Measurements from ENCODE around the gene CXADR.
"Not testable (repeated sequence)": the region's sequence is repeated elsewhere in the genome, so short reads cannot be mapped to it uniquely, and the experiment has no call there.

CXADR gene

DNA sequence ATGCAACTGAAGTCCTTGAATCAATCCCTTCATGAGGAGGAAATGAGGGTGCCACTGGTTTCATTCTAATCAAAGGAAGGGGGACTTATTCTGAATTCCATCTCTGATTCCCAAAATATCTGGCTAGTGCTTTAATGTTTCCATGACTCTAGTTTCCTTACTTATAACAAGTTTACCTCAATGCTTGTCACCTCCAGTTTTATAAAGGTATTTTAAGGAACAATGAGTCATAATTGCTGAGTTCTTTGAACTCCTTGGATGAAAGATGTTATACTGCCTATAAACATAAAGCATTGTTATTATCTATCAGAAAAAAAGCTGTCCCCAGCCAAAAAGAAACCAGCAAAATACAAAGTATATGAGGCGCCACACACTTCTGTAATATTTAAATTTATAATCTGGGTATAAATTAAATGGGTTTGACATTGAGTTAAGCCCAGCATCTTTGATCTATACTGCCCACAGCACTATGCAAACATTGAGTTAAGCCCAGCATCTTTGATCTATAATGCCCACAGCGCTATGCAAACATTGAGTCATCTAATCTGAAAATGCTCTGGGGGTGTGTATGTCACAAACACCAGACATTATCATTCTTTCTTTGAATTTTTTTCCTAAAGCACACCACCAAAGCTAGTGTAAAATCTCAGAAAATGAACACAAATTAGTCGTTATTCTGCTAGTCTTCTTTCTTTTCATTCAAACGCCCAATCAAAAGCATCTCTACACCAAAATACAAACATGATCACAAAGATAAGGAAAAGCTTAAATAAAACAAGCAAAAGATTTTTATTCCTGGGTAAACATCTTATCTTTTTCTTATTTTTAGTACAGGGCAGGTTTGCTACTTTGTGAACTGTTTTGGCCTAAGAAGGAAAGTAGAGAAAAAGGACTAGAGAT is 11.5 kb upstream of the CXADR start:
- Histone ChIP-seq H3K9ac (ENCODE audit: low read length in 5 of 5) (no peak overlapping the region), H3K27me3 (ENCODE audit: control insufficient read depth in 5 of 5, insufficient read depth in 4 of 5, low read length in 5 of 5) (no peaks in the 10 kb centered on the region), H3K36me3 (ENCODE audit: control insufficient read depth in 5 of 5, insufficient read depth in 5 of 5, low read length in 5 of 5) (no peaks in the 10 kb centered on the region), H3K27ac (ENCODE audit: low read depth, low read length) (no peak overlapping the region), H3K9me3 (ENCODE audit: control insufficient read depth in 5 of 5, low read length in 5 of 5) (peaks cover 0 to 4% (median 2%) of the 10 kb centered on the region in 5 donors), H3K4me1 (ENCODE audit: control insufficient read depth in 5 of 5, insufficient read depth in 5 of 5, low read length in 5 of 5) (no peaks in the 10 kb centered on the region), H3K4me3 (ENCODE audit: low read depth in 1 of 5, low read length in 5 of 5) (no peak overlapping the region)

DNA sequence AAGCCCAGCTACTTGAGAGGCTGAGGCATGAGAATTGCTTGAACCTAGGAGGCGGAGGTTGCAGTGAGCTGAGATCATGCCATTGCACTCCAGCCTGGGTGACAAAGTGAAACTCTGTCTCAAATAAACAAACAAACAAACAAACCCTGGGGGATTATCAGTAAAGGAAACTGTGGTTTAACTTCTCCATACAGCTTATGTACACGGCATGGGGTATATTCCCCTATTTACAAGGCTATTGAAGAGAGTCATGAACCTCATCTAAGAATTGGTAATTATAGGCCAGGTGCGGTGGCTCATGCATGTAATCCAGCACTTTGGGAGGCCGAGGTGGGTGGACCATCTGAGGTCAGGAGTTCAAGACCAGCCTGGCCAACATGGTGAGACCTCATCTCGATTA is 9.9 kb upstream of the CXADR start:
- H3K36me3 ChIP-seq (ENCODE audit: control insufficient read depth in 5 of 5, insufficient read depth in 5 of 5, low read length in 5 of 5); H3K4me1 ChIP-seq (ENCODE audit: control insufficient read depth in 5 of 5, insufficient read depth in 5 of 5, low read length in 5 of 5); H3K27me3 ChIP-seq (ENCODE audit: control insufficient read depth in 5 of 5, insufficient read depth in 4 of 5, low read length in 5 of 5); H3K4me3 ChIP-seq (ENCODE audit: low read depth in 1 of 5, low read length in 5 of 5); H3K27ac ChIP-seq (ENCODE audit: low read depth, low read length); H3K9me3 ChIP-seq (ENCODE audit: control insufficient read depth in 5 of 5, low read length in 5 of 5); H3K9ac ChIP-seq (ENCODE audit: low read length in 5 of 5): not testable (repeated sequence)

DNA sequence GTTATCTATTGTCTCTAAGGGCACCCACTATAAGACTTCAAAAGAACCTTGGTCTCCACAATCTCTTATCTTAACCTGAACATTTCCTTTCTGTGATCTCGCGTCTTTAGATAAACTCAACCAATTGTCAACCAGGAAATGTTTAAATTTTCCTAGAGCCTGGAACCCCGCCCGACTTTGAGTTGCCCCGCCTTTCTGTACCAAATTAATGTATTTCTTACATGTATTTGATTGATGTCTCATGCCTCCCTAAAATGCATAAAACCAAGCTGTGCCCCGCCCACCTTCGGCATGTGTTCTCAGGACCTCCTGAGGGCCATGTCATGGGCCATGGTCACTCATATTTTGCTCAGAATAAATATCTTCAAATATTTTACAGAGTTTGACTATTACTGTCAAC is 5.9 kb upstream of the CXADR start:
- Histone ChIP-seq H3K36me3 (ENCODE audit: control insufficient read depth in 5 of 5, insufficient read depth in 5 of 5, low read length in 5 of 5) (no peaks in the 10 kb centered on the region), H3K27me3 (ENCODE audit: control insufficient read depth in 5 of 5, insufficient read depth in 4 of 5, low read length in 5 of 5) (peaks cover 0 to 4% (median 2%) of the 10 kb centered on the region in 5 donors), H3K27ac (ENCODE audit: low read depth, low read length) (no peak overlapping the region), H3K9ac (ENCODE audit: low read length in 5 of 5) (no peak overlapping the region), H3K4me3 (ENCODE audit: low read depth in 1 of 5, low read length in 5 of 5) (no peak overlapping the region), H3K9me3 (ENCODE audit: control insufficient read depth in 5 of 5, low read length in 5 of 5) (peaks cover 0 to 4% (median 2%) of the 10 kb centered on the region in 5 donors), H3K4me1 (ENCODE audit: control insufficient read depth in 5 of 5, insufficient read depth in 5 of 5, low read length in 5 of 5) (peaks cover 0 to 3% (median 0%) of the 10 kb centered on the region in 5 donors)

DNA sequence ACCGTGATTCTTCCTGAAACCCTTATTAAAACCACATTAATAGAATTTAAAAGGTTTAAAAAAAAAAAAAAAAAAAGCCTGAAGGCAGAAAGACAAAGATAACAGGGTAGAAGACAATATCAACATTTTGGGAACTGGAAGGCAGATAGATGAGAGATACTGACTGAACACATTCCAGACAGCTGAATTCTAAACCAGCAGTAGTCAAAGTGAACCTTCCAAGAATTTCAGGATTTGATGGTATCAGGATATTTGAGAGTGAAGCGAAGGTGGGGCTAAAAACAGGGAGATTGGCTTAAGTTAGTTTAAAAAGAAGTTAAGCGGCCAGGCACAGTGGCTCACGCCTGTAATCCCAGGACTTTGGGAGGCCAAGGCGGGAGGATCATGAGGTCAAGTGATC is 5.3 kb upstream of the CXADR start:
- Histone ChIP-seq H3K36me3 (ENCODE audit: control insufficient read depth in 5 of 5, insufficient read depth in 5 of 5, low read length in 5 of 5) (no peaks in the 10 kb centered on the region), H3K27me3 (ENCODE audit: control insufficient read depth in 5 of 5, insufficient read depth in 4 of 5, low read length in 5 of 5) (peaks cover 0 to 8% (median 5%) of the 10 kb centered on the region in 5 donors), H3K9me3 (ENCODE audit: control insufficient read depth in 5 of 5, low read length in 5 of 5) (peaks cover 0 to 4% (median 2%) of the 10 kb centered on the region in 5 donors), H3K27ac (ENCODE audit: low read depth, low read length) (no peak overlapping the region), H3K4me3 (ENCODE audit: low read depth in 1 of 5, low read length in 5 of 5) (no peak overlapping the region), H3K4me1 (ENCODE audit: control insufficient read depth in 5 of 5, insufficient read depth in 5 of 5, low read length in 5 of 5) (peaks cover 0 to 8% (median 6%) of the 10 kb centered on the region in 5 donors), H3K9ac (ENCODE audit: low read length in 5 of 5) (no peak overlapping the region)

DNA sequence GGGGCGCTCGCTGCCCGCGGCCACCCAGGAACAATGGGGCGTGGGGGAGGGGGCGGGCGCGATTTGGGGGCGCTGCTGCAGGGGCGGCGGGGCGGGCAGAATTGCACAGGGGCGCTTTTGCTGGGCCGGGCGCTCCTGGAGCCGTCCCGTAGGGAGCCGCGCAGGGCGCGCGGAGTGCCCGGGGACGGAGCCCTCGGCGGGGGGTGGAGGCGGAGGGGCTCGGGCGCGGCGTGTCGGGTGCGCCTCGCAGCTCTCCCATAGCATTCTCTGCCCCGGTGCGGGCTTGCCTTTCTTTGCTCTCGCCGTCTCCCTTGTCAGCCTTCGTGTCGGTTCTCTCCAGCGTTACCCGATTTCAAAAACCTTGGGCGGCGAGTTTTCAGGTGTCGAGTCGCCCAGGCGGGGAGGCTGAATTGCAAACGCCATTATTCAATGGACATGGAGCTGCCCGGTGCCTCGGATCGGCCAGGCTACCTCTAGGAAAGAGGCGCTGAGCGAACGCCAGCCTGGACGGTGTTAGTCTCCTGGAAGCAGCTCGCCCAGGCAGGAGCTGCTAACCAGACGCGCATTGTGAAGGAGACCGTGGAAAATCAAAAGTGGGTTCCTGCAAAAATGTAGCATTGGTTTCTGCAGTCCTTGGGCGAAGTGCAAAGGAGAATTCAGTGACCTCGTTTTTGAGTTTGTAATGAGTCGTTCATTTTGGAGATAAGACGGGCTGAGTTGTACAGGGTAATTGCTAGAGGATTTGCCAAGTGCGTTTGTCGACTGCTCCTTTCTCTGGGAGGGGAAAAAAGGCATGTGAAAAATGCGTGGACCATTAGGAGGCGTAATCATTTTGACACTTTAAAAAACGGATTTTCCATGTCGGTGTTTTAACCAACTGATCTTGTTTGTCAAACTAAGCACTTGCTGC is 626 bp downstream of the CXADR start:
- Histone ChIP-seq H3K4me1 (ENCODE audit: control insufficient read depth in 5 of 5, insufficient read depth in 5 of 5, low read length in 5 of 5) (peaks cover 4 to 25% (median 15%) of the 10 kb centered on the region in 5 donors), H3K27ac (ENCODE audit: low read depth, low read length) (no peak overlapping the region), H3K4me3 (ENCODE audit: low read depth in 1 of 5, low read length in 5 of 5) (peak overlapping the region; percentile 61 to 74 (median 72)), H3K9ac (ENCODE audit: low read length in 5 of 5) (peak overlapping the region in 1 of 5 donors; percentile 52), H3K27me3 (ENCODE audit: control insufficient read depth in 5 of 5, insufficient read depth in 4 of 5, low read length in 5 of 5) (peaks cover 0 to 18% (median 9%) of the 10 kb centered on the region in 5 donors), H3K9me3 (ENCODE audit: control insufficient read depth in 5 of 5, low read length in 5 of 5) (no peaks in the 10 kb centered on the region), H3K36me3 (ENCODE audit: control insufficient read depth in 5 of 5, insufficient read depth in 5 of 5, low read length in 5 of 5) (no peaks in the 10 kb centered on the region)

DNA sequence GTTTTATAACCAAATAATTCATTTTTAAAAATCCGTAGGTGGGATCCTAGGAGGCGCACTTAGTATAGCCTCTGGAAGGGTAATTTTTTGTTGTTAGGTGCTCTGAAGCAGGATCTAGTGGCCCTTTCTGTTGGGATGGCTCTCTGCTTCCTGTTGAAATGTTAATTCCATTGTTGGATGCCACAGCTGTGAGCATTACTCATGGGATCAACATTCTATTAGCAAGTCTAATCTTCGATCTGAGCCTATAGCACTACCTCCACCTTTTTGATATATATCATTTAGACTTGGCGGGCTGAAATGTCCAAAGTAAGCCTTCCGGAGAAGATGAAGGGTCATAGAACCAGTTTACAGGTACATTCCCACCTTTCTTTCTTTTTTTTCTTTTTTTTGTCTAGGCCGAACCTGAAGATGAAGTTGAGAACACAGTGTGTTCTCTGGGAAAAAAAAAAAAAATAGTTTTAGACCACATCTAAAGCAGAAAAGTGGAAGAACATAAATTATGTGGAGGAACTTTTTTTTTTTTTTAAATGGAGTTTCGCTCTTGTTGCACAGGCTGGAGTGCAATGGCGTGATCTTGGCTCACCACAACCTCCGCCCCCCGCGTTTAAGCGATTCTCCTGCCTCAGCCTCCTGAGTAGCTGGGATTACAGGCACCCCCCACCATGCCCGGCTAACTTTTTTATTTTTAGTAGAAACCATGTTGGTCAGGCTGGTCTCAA is 1.4 kb downstream of the CXADR start:
- Histone ChIP-seq H3K9ac (ENCODE audit: low read length in 5 of 5) (no peak overlapping the region), H3K27me3 (ENCODE audit: control insufficient read depth in 5 of 5, insufficient read depth in 4 of 5, low read length in 5 of 5) (peaks cover 0 to 18% (median 9%) of the 10 kb centered on the region in 5 donors), H3K36me3 (ENCODE audit: control insufficient read depth in 5 of 5, insufficient read depth in 5 of 5, low read length in 5 of 5) (no peaks in the 10 kb centered on the region), H3K4me3 (ENCODE audit: low read depth in 1 of 5, low read length in 5 of 5) (no peak overlapping the region), H3K4me1 (ENCODE audit: control insufficient read depth in 5 of 5, insufficient read depth in 5 of 5, low read length in 5 of 5) (peaks cover 4 to 25% (median 15%) of the 10 kb centered on the region in 5 donors), H3K27ac (ENCODE audit: low read depth, low read length) (no peak overlapping the region), H3K9me3 (ENCODE audit: control insufficient read depth in 5 of 5, low read length in 5 of 5) (no peaks in the 10 kb centered on the region)

DNA sequence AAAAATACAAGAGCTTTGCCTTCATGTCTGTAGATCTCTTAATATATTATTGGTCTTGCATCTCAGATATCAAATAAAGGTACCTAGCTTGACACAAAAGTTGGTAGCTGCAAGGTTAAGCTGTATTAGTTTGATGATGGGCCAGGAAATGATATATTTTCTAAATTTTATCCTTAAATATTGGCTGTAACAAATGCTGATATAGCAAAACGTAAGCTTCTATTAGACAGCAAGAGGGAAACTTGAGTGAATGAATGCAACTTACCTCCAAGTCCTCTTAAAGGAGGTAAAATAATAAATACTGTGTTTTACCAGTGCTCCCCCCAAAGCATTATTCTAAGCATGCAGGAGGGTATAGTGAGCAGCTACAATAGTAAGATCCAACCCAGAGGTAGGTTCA is 4.2 kb downstream of the CXADR start:
- peaks cover 0 to 16% (median 9%) of the 10 kb centered on the region in 5 donors for H3K27me3 ChIP-seq (ENCODE audit: control insufficient read depth in 5 of 5, insufficient read depth in 4 of 5, low read length in 5 of 5)
- H3K9ac ChIP-seq (ENCODE audit: low read length in 5 of 5), result not testable (repeated sequence)

DNA sequence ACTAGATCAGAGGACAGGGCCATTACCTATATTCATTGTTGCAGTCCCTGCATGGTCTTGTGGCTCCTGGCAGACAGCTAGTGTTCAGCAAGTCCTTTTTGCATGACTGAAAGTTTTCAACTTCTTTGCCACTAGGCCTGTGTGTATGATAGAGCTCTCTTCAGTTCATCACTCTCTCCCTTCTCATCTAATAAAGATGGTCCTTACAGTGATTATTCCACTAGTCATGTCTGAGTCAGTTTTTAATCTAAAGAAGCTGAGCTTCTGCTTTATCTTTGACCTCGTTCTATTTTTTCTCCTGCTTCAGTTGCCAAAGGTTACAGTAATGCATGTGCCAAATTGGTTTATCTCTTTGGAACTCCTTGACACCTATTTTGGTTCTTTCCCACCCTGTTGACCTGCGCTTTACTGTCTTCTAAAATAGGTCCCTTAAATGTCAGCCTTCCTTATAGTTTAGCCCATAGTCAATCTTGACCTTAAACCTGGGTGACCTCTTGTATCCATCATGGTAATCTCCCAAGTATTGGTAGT is 6.4 kb downstream of the CXADR start:
- Histone ChIP-seq H3K4me3 (ENCODE audit: low read depth in 1 of 5, low read length in 5 of 5) (no peak overlapping the region), H3K27me3 (ENCODE audit: control insufficient read depth in 5 of 5, insufficient read depth in 4 of 5, low read length in 5 of 5) (peaks cover 0 to 9% (median 5%) of the 10 kb centered on the region in 5 donors), H3K9ac (ENCODE audit: low read length in 5 of 5) (no peak overlapping the region), H3K36me3 (ENCODE audit: control insufficient read depth in 5 of 5, insufficient read depth in 5 of 5, low read length in 5 of 5) (no peaks in the 10 kb centered on the region), H3K4me1 (ENCODE audit: control insufficient read depth in 5 of 5, insufficient read depth in 5 of 5, low read length in 5 of 5) (peaks cover 0 to under 1% (median 0%) of the 10 kb centered on the region in 5 donors), H3K27ac (ENCODE audit: low read depth, low read length) (no peak overlapping the region), H3K9me3 (ENCODE audit: control insufficient read depth in 5 of 5, low read length in 5 of 5) (no peaks in the 10 kb centered on the region)

More for the DNA sequence above, 4.2 kb downstream of the CXADR start:
- not testable (repeated sequence) for H3K27ac ChIP-seq (ENCODE audit: low read depth, low read length); H3K4me3 ChIP-seq (ENCODE audit: low read depth in 1 of 5, low read length in 5 of 5); H3K36me3 ChIP-seq (ENCODE audit: control insufficient read depth in 5 of 5, insufficient read depth in 5 of 5, low read length in 5 of 5); H3K9me3 ChIP-seq (ENCODE audit: control insufficient read depth in 5 of 5, low read length in 5 of 5)
- H3K4me1 ChIP-seq (ENCODE audit: control insufficient read depth in 5 of 5, insufficient read depth in 5 of 5, low read length in 5 of 5), result peaks cover 4 to 22% (median 14%) of the 10 kb centered on the region in 5 donors

DNA sequence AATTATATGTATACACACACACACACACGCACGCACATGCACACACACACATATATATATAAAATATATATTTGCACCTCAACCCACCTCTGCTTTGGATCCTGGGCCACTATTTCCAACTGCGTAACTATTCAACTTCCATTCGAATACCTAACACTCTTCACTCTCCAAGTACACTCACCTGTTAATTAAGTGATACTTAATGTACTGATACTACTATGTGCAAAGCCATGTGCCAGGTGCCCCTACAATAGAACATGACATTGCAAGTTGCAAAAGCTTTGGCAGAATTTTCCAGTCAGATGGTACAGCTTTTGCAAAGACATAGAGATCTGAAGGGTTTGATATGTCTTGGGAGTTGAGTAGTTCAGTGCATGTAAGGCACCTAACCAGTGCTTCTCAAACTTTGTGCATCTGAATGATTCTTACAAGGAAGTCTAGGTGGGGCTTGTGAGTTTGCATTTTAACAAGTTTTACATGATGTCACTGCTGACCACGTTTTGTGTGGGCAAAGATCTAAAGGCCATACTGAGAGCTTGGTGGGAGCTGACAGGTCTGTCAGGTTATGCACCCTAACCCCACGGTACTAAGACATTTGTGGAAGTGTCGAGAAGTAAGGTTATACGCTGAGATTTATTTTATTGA is 7.2 kb downstream of the CXADR start:
- Histone ChIP-seq H3K36me3 (ENCODE audit: control insufficient read depth in 5 of 5, insufficient read depth in 5 of 5, low read length in 5 of 5) (no peaks in the 10 kb centered on the region), H3K9ac (ENCODE audit: low read length in 5 of 5) (no peak overlapping the region), H3K27me3 (ENCODE audit: control insufficient read depth in 5 of 5, insufficient read depth in 4 of 5, low read length in 5 of 5) (peaks cover 0 to 6% (median 2%) of the 10 kb centered on the region in 5 donors), H3K4me3 (ENCODE audit: low read depth in 1 of 5, low read length in 5 of 5) (no peak overlapping the region), H3K27ac (ENCODE audit: low read depth, low read length) (no peak overlapping the region), H3K9me3 (ENCODE audit: control insufficient read depth in 5 of 5, low read length in 5 of 5) (no peaks in the 10 kb centered on the region), H3K4me1 (ENCODE audit: control insufficient read depth in 5 of 5, insufficient read depth in 5 of 5, low read length in 5 of 5) (no peaks in the 10 kb centered on the region)
